ENCODE results near the gene RASIP1. TPM values are rescaled to one million over a fixed set of nuclear protein-coding genes. Genes with fewer than 3 reads are reported as not detected.

The RASIP1 gene
- total and polyA plus RNA-seq, 7 donors, result 3.9 to 9.7 (median 7.0) TPM

- 73 to 79% (median 75%) methylated on average over 20 to 21 of the region's 21 CpGs for WGBS, 3 donors
- no peak for ATAC-seq
- no peaks in the 10 kb centered on the region for H3K9me3 ChIP-seq
- no peak for DNase-seq
- H3K4me1 ChIP-seq, result peaks cover 9% of the 10 kb centered on the region
- no peaks in the 10 kb centered on the region for H3K27me3 ChIP-seq (ENCODE audit: insufficient read depth in 3 of 3, low read length in 2 of 3)
- intact Hi-C loops (cut with DNase I), result loop anchor here (10.0 kb wide), 2 partner anchors 164 to 174 kb away; partner anchors contain the start of gene HSD17B14 (in 1 of the 2)
- TF ChIP-seq CTCF (IDR thresholded peaks at IDR 0.05), result no peak
- no peak overlapping the region for H3K4me3 ChIP-seq
- H3K36me3 ChIP-seq (ENCODE audit: insufficient read depth in 1 of 2, low read depth in 1 of 2), result no peaks in the 10 kb centered on the region
- H3K27ac ChIP-seq, result no peak overlapping the region
Observed at GRCh38 chr19:48670699-48671445, 69.5 kb downstream of the RASIP1 start.

Other genes with a start within 250 kb of the RASIP1 start
- under 1 TPM in 2 of 4 donors, not detected in 2; 0.06 to 0.14 TPM for gene LMTK3, start 228.8 kb downstream of the RASIP1 start, total RNA-seq
- gene LMTK3, start 228.8 kb downstream of the RASIP1 start, polyA plus RNA-seq, result under 1 TPM; 0.03 to 0.06 (median 0.05) TPM
- gene SULT2B1, start 188.4 kb downstream of the RASIP1 start, total RNA-seq, result not detected
- gene SULT2B1, start 188.4 kb downstream of the RASIP1 start, polyA plus RNA-seq, result under 1 TPM in 2 of 3 donors, not detected in 1; 0.06 to 0.23 TPM
- gene SPACA4, start 133.9 kb downstream of the RASIP1 start, total RNA-seq, result not detected
- gene SPACA4, start 133.9 kb downstream of the RASIP1 start, polyA plus RNA-seq, result not detected
- gene FAM83E, start 125.5 kb downstream of the RASIP1 start, total RNA-seq, result not detected
- gene FAM83E, start 125.5 kb downstream of the RASIP1 start, polyA plus RNA-seq, result under 1 TPM in 2 of 3 donors, not detected in 1; 0.01 to 0.20 TPM
- gene RPL18, start 121.4 kb downstream of the RASIP1 start, total RNA-seq, result 100 to 1,000 TPM; 506 to 730 (median 645) TPM
- gene RPL18, start 121.4 kb downstream of the RASIP1 start, polyA plus RNA-seq, result 1,000 to 10,000 TPM; 1,096 to 1,745 (median 1,373) TPM
- 10 to 100 TPM in 2 of 4 donors, 1 to 10 TPM in 2; 4.1 to 12.8 (median 8.8) TPM for gene SPHK2, start 121.1 kb downstream of the RASIP1 start, total RNA-seq
- gene SPHK2, start 121.1 kb downstream of the RASIP1 start, polyA plus RNA-seq, result 1 to 10 TPM; 3.3 to 7.4 (median 4.8) TPM
- gene DBP, start 103.2 kb downstream of the RASIP1 start, total RNA-seq, result 10 to 100 TPM in 1 of 4 donors, 1 to 10 TPM in 3; 3.6 to 14.5 (median 6.5) TPM
- gene DBP, start 103.2 kb downstream of the RASIP1 start, polyA plus RNA-seq, result 1 to 10 TPM; 2.8 to 7.0 (median 3.2) TPM
- gene CA11, start 94.4 kb downstream of the RASIP1 start, total RNA-seq, result 1 to 10 TPM; 4.1 to 8.8 (median 6.4) TPM
- 10 to 100 TPM in 1 of 3 donors, 1 to 10 TPM in 2; 2.3 to 10.6 (median 9.2) TPM for gene CA11, start 94.4 kb downstream of the RASIP1 start, polyA plus RNA-seq
- gene NTN5, start 67.6 kb downstream of the RASIP1 start, total RNA-seq, result under 1 TPM in 1 of 4 donors, not detected in 3; 0.21 TPM
- under 1 TPM in 1 of 3 donors, not detected in 2; 0.04 TPM for gene NTN5, start 67.6 kb downstream of the RASIP1 start, polyA plus RNA-seq
- not detected for gene FUT2, start 44.6 kb downstream of the RASIP1 start, total RNA-seq
- gene FUT2, start 44.6 kb downstream of the RASIP1 start, polyA plus RNA-seq, result not detected
- gene MAMSTR, start 20.9 kb downstream of the RASIP1 start, total RNA-seq, result 10 to 100 TPM in 3 of 4 donors, 1 to 10 TPM in 1; 7.9 to 50.9 (median 32.9) TPM
- 10 to 100 TPM in 1 of 3 donors, 1 to 10 TPM in 2; 3.1 to 10.5 (median 8.4) TPM for gene MAMSTR, start 20.9 kb downstream of the RASIP1 start, polyA plus RNA-seq
- gene IZUMO1, start 6.3 kb upstream of the RASIP1 start, total RNA-seq, result under 1 TPM in 3 of 4 donors, not detected in 1; 0.26 to 0.76 (median 0.36) TPM
- under 1 TPM in 2 of 3 donors, not detected in 1; 0.18 to 0.66 TPM for gene IZUMO1, start 6.3 kb upstream of the RASIP1 start, polyA plus RNA-seq
- 1 to 10 TPM; 1.6 to 2.3 (median 2.0) TPM for gene FUT1, start 12.0 kb upstream of the RASIP1 start, total RNA-seq
- gene FUT1, start 12.0 kb upstream of the RASIP1 start, polyA plus RNA-seq, result 1 to 10 TPM; 1.1 to 1.3 (median 1.3) TPM
- gene FGF21, start 14.9 kb upstream of the RASIP1 start, total RNA-seq, result 1 to 10 TPM in 2 of 4 donors, not detected in 2; 1.7 to 6.2 TPM
- gene FGF21, start 14.9 kb upstream of the RASIP1 start, polyA plus RNA-seq, result under 1 TPM in 2 of 3 donors, not detected in 1; 0.06 to 0.31 TPM
- gene BCAT2, start 70.4 kb upstream of the RASIP1 start, total RNA-seq, result 10 to 100 TPM; 24.6 to 48.5 (median 29.9) TPM
- gene BCAT2, start 70.4 kb upstream of the RASIP1 start, polyA plus RNA-seq, result 10 to 100 TPM; 14.4 to 22.9 (median 20.0) TPM
- 1 to 10 TPM in 1 of 4 donors, under 1 TPM in 3; 0.61 to 1.2 (median 0.80) TPM for gene HSD17B14, start 95.9 kb upstream of the RASIP1 start, total RNA-seq
- under 1 TPM; 0.15 to 0.66 (median 0.29) TPM for gene HSD17B14, start 95.9 kb upstream of the RASIP1 start, polyA plus RNA-seq
- 10 to 100 TPM in 3 of 4 donors, 1 to 10 TPM in 1; 9.4 to 30.0 (median 20.2) TPM for gene PLEKHA4, start 128.0 kb upstream of the RASIP1 start, total RNA-seq
- 10 to 100 TPM; 11.1 to 14.9 (median 12.3) TPM for gene PLEKHA4, start 128.0 kb upstream of the RASIP1 start, polyA plus RNA-seq
- 10 to 100 TPM; 34.5 to 93.4 (median 41.3) TPM for gene PPP1R15A, start 131.8 kb upstream of the RASIP1 start, total RNA-seq
- 10 to 100 TPM; 61.1 to 86.3 (median 83.7) TPM for gene PPP1R15A, start 131.8 kb upstream of the RASIP1 start, polyA plus RNA-seq
- under 1 TPM in 2 of 4 donors, not detected in 2; 0.13 to 0.17 TPM for gene TULP2, start 158.1 kb upstream of the RASIP1 start, total RNA-seq
- under 1 TPM in 2 of 3 donors, not detected in 1; 0.06 to 0.07 TPM for gene TULP2, start 158.1 kb upstream of the RASIP1 start, polyA plus RNA-seq
- 100 to 1,000 TPM in 2 of 4 donors, 10 to 100 TPM in 2; 86.4 to 143 (median 101) TPM for gene NUCB1, start 159.7 kb upstream of the RASIP1 start, total RNA-seq
- gene NUCB1, start 159.7 kb upstream of the RASIP1 start, polyA plus RNA-seq, result 10 to 100 TPM; 49.9 to 97.1 (median 90.7) TPM
- gene DHDH, start 193.1 kb upstream of the RASIP1 start, total RNA-seq, result under 1 TPM in 1 of 4 donors, not detected in 3; 0.21 TPM
- gene DHDH, start 193.1 kb upstream of the RASIP1 start, polyA plus RNA-seq, result under 1 TPM in 1 of 3 donors, not detected in 2; 0.14 TPM
- gene BAX, start 214.3 kb upstream of the RASIP1 start, total RNA-seq, result 10 to 100 TPM; 16.8 to 24.4 (median 22.0) TPM
- 10 to 100 TPM; 20.7 to 66.1 (median 35.6) TPM for gene BAX, start 214.3 kb upstream of the RASIP1 start, polyA plus RNA-seq
- 1,000 to 10,000 TPM in 3 of 4 donors, 100 to 1,000 TPM in 1; 802 to 2,269 (median 1,158) TPM for gene FTL, start 224.7 kb upstream of the RASIP1 start, total RNA-seq
- gene FTL, start 224.7 kb upstream of the RASIP1 start, polyA plus RNA-seq, result 1,000 to 10,000 TPM; 1,296 to 1,753 (median 1,467) TPM